ENCODE data around the gene PPP1R15B.

PPP1R15B gene

DNA sequence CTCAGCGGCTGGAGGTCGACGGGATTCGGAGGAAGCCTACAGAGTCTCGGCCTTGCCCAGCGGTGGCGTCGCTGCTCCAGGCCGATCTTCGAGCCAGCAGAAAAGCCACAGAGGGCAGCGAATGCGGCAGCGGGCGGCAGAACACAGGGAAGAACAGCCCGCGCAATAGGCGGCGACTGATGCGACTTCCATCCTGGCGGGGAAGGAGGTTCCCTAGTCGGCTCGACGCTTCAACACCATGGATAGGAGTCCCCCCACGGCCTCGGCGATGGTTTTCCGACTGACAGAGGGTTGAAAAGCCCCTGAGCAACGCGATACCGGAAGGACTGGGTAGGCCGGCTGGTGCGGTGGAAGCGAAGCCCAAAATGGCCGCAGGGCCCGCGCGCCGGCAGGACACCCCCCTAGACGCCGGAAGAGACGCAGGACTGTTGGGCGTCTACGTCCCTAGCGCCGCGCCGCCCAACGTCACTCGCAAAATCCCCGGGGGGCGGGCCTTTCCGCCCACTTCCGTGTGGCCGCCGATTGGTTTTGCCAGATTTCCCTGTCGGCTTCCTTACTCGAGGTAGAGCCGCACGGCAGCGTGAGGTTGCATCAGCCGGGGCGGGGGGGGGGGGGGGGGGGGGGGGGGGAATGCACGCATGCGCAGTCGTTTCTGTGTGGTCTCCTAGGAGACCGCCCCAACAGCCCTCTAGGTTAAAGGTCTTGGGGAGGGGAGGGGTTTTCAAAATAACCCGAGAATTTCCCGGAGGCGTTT is at the start of gene PPP1R15B:
Gene PPP1R15B, minus strand, starts transcription at position 367 of the 754 bp plus-strand sequence. CDS start 406 bp downstream, outside the sequence.
- DNase-seq: peak; percentile 98

- no peak for DNase-seq
Observed at GRCh38 chr1:204460346-204460745, 48.7 kb upstream of the PPP1R15B start.

- no peak for DNase-seq
Observed at GRCh38 chr1:204459706-204460105, 48.1 kb upstream of the PPP1R15B start.

DNA sequence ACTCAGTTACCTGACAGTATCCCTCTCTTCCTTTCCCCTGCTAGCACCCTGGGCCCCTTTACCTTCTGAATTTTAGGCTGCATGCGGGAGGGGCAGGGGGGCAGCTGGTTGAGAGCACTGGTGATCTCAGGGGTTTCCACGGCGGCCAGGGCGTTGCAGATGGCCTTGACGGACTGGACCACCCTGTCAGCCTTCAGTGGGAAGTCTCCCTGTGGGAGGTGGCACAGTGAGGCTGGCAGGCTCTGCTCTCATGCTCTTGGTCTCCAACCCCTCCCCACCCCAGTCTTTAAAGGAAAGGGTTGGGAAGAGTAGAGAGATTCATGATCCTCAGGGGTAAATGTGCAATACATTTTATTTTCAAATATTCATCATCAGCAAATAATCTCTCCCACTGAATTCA is 46.0 kb upstream of the PPP1R15B start:
- DNase-seq: no peak

DNA sequence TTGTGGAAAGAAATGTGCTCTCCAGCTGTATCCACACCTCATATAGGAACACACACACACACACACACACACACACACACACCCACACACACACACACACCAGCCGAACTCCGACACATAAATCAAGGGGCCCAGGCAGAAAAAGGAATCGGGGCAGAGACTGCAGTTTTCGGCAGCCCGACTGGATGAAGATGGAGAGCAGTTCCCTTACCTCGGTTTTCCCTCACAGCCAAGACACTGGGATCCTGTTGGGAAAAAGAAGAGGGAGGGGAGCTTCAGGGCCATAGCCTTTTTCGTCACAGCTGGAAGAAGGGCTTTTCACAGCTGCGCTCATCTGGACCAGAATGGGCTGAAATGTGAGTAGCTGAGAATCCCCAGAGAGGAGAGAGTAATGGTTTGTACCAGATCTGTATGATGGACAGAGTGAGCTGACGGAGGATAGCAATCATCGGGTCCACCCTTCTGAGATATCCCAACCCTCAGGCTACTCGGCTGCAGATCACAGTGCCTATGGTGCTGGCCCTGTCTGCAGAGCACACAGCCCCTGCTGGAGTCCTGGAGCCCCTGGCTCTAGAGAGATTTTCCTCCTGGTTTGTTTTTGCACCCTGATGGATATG is 45.3 kb upstream of the PPP1R15B start:
- no peak for DNase-seq

GRCh38 chr1:204455831-204456145 is 44.2 kb upstream of the PPP1R15B start:
- no peak for DNase-seq

DNA sequence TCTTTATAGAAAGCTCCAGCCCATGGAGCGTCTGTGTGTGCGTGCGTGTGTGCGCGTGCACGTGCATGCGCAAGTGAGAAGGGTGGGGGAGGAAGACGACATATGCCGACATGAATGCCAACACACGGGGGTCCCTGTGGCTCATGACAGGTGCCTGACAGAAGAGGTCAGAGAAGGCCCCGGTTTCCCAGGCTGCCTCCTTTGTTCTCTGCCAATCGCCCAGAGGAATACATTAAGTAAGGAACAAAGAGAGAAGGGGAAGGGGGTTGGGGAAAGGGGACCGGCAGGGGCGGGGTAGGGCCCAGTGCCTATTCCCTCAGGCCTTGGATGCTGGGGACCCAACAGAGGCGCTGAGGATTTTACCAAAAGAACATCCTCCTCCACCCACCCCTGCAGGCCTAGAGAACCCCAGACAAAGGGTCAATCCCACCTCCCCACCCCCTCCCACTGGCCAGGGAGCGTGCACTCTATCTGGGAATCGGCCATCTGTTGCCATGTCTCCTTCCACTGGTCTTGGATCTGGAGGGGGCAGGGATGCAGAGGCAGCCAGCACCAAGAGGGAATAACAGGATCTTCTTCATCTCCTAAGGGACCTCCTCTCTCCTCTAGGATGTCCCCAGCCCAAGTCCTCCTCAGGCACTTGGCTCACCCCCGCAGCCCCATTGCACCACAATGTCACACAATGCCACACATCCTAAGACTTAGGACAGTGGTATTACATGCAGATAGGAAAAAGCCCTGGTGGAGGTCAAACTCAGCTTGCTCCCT is 43.6 kb upstream of the PPP1R15B start:
- DNase-seq: no peak

- no peak for DNase-seq
Observed at GRCh38 chr1:204454476-204454875, 42.9 kb upstream of the PPP1R15B start.

GRCh38 chr1:204453141-204453772 is 41.6 kb upstream of the PPP1R15B start:
- DNase-seq: peak; percentile 3

DNA sequence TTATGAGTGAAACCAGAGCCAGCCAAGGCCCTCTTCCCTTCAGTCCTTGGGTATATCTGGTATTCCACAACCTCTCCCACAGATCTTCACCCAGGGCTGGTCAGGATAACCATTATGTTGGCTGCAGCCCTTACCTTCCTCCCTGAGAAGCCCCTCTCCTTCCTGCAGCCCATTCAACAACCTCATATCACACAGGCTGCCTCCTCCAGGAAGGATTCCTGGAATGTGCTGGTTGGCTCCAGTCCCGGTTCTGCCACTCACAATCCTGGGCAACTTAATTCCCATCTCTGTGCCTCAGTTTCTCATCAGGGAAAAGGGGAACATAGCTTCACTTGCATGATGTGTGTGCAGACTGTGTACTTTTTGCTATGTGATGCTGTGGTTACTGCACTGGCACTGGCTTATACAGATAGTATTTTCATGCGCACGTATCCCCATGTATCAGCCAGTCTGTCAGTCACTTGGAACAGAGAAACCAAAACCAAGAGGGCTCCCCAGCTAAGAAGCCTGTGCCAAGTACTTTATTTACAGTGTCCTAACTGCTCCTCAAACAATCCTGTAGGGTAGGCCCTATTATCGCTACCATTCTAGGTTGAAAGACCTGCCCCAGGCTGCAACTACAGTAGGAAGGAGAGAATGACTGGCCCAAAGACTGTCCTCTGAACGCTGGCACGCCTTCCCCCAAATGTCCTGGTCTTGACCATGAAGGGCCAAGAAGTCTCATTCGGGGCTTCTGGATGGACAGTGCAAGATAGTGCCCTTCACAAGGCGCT is 39.9 kb upstream of the PPP1R15B start:
- DNase-seq: no peak

GRCh38 chr1:204450461-204451257 is 39.0 kb upstream of the PPP1R15B start:
- no peak for DNase-seq

DNA sequence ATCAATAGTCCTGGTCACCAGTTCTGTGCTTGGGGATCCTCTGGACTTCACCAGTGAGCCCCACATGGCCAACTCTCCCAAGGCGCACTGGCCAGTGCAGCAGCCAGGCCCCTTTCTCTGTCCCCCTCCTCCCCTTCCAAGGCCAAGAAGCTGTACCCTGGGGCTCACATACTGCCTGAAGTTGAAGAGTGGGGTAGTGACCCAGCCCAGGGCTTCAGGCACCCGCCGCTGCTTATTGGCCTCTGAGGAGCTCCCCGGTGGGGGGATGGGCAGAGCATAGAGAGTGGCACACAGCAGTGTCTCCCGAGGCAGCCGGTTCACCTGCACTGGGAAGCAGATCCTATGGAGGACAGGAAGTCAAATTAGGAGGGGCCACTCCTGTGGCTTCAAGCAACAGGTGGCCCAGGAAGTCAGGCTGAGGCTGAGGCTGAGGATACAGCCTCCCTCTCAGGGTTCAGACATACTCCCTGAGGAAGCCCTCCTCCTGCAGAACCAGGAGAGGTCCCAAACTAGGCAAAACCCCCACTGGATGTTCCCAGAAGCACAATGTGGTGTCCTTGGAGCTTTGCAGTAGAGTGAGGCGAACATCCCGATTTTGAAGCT is 38.2 kb upstream of the PPP1R15B start:
- DNase-seq: no peak

GRCh38 chr1:204448991-204449677 is 37.5 kb upstream of the PPP1R15B start:
- DNase-seq: no peak

DNA sequence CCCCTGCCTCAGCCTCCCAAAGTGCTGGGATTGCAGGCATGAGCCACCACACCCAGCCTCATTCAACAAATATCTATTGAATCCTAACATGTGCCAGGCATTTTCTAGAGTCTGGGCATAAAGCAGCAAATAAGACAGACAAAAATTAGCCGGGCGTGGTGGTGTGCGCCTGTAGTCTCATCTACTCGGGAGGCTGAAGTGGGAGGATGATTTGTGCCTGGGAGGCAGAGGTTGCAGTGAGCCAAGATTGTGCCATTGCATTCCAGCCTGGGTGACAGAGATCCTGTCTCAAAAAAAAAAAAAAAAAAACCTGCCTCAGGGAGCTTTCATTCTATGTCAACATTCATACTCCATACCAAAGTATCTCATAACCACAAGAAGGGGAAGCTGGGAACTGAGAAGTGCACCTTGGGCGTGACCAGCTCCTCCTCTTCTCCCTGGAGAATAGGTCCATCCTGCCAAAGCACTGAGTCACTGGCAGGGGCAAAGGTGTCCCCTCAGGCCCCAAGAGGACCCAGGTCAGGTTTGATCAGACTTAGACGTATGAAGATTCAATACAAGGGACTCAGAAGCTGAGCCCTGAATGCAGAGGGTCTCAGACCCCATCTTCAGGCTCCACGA is 36.8 kb upstream of the PPP1R15B start:
- DNase-seq: no peak

DNA sequence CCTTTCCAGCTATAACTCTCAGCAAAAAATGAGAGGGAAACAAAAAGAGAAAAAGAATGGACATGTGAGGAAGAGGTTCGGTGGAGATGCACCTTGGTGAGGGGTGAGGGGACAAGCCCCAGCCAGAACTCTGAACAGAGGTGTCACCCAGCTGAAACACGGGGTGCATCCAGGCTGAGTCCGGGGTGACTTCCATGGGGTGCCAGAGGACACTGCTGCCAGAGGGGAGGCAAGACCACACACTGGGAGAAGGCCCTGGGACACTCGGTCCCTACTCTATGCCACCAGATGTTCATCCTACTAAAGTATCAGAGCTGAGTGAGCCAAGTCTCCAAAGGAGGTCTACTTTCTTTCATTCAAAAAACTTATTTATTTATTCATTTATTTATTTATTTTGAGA is 36.1 kb upstream of the PPP1R15B start:
- no peak for DNase-seq

DNA sequence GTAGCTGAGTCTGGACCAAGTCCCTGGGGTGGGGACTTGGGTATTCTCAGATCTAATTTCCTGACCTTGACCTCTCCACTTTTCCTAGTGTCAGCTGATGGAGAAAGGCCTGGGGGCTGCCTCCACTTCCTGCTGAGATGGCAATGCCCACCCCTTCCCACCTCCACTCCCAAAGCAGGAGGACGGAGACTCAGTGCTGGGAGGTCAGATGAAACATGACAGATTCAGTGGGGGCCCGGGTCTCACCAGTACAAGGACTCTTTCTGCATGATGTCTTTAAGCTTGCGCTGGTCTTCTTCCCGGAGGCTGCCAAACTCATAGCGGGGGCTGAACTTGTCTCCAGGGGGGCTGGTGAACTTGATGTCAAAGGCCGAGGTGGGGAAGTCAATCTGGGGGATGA is 35.6 kb upstream of the PPP1R15B start:
- DNase-seq: no peak

DNA sequence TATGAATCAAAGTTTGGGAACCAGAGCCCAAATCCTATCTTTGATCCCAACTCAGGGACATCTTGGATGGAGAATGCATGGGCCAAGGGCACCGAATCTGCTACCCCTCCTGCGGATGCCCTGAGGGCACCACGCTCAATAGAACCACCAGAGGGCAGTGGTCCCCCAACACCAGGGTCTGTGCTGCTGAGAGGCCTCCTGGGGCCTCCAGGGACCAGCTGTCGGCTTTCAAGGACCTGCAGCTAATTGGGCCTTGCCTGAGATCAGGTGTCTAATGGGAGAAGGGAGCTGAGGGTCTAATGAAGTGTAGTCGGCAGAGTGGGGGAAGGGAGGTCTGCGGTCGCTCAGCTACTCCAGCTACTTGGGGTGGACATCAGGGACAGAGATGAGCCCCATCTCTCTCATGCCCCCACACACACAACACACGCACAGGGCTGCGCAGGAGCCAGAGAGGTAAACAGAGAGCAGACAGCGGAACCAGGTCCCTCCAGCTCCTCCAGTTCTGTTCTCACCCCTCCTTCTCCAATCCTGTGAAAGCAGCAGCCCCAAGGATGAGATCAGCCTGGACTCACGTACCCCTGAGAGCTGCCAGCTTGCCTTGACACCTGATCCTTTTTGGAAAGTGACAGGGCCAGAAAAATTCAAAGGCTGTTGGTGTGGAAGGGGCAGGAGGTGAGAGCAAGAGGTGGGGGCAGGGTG is 34.9 kb upstream of the PPP1R15B start:
- peak; percentile 95 for DNase-seq

- no peak for DNase-seq
Observed at GRCh38 chr1:204445860-204446412, 34.3 kb upstream of the PPP1R15B start.

- no peak for DNase-seq
Observed at GRCh38 chr1:204443871-204444581, 32.4 kb upstream of the PPP1R15B start.

All from NCI-H1417 treated with DMSO at 0.1 percent for 48 hours (cell line).